ENCODE results near the gene DIP2C. TPM values are rescaled to one million over a fixed set of nuclear protein-coding genes. Genes with fewer than 3 reads are reported as not detected.

DIP2C gene
- total RNA-seq, 2 donors from 2014 or later = 21.1 to 23.8 TPM

- Histone ChIP-seq H3K27me3 (no peaks in the 10 kb centered on the region), H3K4me1 (no peaks in the 10 kb centered on the region), H3K9me3 (no peaks in the 10 kb centered on the region), H3K27ac (no peak overlapping the region), H3K4me3 (no peak overlapping the region), H3K36me3 (peaks cover 66% of the 10 kb centered on the region)
- no peak for TF ChIP-seq CTCF (IDR thresholded peaks at IDR 0.05)
- DNase-seq (ENCODE audit: low spot score) = no peak
Measured at GRCh38 chr10:356452-356851, 333.0 kb downstream of the DIP2C start.

- no peaks in the 10 kb centered on the region for H3K4me1 ChIP-seq
- H3K36me3 ChIP-seq = peaks cover 67% of the 10 kb centered on the region
- no peak for TF ChIP-seq CTCF (IDR thresholded peaks at IDR 0.05)
- H3K27me3 ChIP-seq = no peaks in the 10 kb centered on the region
- no peak overlapping the region for H3K4me3 ChIP-seq
- H3K27ac ChIP-seq = no peak overlapping the region
- DNase-seq (ENCODE audit: low spot score) = no peak
- H3K9me3 ChIP-seq = no peaks in the 10 kb centered on the region
Measured at GRCh38 chr10:354901-355617, 334.4 kb downstream of the DIP2C start.

GRCh38 chr10:352476-353235, 336.8 kb downstream of the DIP2C start:
- Histone ChIP-seq H3K9me3 (no peaks in the 10 kb centered on the region), H3K27me3 (no peaks in the 10 kb centered on the region), H3K27ac (no peak overlapping the region), H3K4me3 (no peak overlapping the region), H3K36me3 (peaks cover 67% of the 10 kb centered on the region), H3K4me1 (no peaks in the 10 kb centered on the region)
- DNase-seq (ENCODE audit: low spot score) = no peak
- no peak for TF ChIP-seq CTCF (IDR thresholded peaks at IDR 0.05)

DNA sequence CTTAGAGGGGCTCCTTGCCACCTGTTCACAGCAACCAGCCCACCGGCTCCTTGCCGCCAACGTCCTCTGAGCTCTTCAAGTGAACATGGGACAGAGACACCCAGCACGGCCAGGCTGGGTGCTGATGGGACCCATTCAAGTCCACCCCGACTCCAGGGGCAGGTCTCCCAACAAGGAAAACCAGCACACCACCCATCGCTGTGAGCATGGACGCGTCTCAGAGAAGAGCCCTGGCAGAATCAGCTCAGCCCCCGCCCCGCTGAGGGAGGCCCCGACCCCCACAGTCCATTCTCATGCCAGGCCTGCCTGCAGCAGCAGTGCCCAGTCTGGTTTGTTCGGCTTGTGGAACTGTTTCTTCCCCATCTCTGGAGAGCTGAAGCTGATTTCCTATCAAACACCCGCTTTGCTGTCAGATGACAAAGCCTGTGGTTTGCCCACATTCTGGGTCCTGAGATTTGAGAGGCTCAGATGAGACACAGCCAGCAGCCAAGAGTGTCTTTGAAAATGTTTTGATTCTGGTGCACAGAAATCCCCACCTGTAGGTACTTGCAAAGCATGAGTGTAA, 337.6 kb downstream of the DIP2C start:
- no peak for DNase-seq (ENCODE audit: low spot score)

GRCh38 chr10:350981-351501, 338.4 kb downstream of the DIP2C start:
- H3K36me3 ChIP-seq = peaks cover 51% of the 10 kb centered on the region
- no peak for TF ChIP-seq CTCF (IDR thresholded peaks at IDR 0.05)
- H3K27ac ChIP-seq = no peak overlapping the region
- no peak overlapping the region for H3K4me3 ChIP-seq
- H3K9me3 ChIP-seq = no peaks in the 10 kb centered on the region
- DNase-seq (ENCODE audit: low spot score) = no peak
- H3K4me1 ChIP-seq = no peaks in the 10 kb centered on the region
- no peaks in the 10 kb centered on the region for H3K27me3 ChIP-seq

More for the DNA sequence above, 337.6 kb downstream of the DIP2C start:
- Histone ChIP-seq H3K4me1 (no peaks in the 10 kb centered on the region), H3K4me3 (no peak overlapping the region), H3K36me3 (peaks cover 59% of the 10 kb centered on the region), H3K27me3 (no peaks in the 10 kb centered on the region), H3K9me3 (no peaks in the 10 kb centered on the region), H3K27ac (no peak overlapping the region)
- no peak for TF ChIP-seq CTCF (IDR thresholded peaks at IDR 0.05)
